Measurements from ENCODE around the gene TBCCD1. TPM values are rescaled to one million over a fixed set of nuclear protein-coding genes. Genes with fewer than 3 reads are reported as not detected.

The TBCCD1 gene
- total and polyA plus RNA-seq, 2 donors from 2014 or later, result 6.2 to 13.3 TPM

DNA sequence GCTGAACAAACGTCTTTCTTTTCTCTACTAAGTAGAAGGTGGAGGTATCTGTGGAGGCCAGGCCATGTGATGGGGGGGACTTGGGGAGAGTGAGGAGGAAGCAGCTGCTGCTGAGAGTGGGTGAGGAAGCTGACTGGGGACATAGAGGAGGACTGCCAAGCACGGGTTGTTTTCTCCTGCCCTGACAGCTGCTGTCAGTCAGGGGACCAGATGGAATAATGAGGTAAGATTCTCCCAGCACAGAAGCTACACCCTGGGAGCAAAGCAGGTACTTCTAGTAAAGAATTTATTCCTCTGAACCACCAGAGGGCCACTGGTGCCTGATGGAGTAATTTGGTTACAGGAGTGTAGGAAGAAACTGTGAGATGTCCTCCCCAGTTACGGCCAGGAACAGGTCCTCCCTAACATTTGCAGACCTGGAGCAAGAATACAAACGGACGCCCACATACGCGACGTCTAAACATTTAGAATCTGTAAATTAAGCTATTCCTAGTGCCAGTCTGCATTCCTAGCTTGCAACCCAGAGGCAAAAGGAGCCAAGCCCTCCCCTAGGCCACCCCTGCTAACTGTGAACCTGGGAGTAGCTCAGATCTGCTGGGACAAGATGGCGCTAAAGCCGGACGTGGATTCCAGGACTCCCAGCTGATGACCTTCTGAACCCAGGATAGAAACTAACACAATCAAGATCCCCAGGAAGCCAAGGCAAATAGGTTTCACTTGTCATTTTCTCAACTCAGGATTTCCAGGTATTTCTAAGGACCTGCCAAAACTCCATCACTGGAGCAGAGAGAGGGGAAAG, 37.7 kb downstream of the TBCCD1 start:
- intact Hi-C loops (cut with DNase I), result no loop called here
- no peak overlapping the region for H3K4me3 ChIP-seq (ENCODE audit: low read length in 3 of 3)
- TF ChIP-seq, protein P1, sequence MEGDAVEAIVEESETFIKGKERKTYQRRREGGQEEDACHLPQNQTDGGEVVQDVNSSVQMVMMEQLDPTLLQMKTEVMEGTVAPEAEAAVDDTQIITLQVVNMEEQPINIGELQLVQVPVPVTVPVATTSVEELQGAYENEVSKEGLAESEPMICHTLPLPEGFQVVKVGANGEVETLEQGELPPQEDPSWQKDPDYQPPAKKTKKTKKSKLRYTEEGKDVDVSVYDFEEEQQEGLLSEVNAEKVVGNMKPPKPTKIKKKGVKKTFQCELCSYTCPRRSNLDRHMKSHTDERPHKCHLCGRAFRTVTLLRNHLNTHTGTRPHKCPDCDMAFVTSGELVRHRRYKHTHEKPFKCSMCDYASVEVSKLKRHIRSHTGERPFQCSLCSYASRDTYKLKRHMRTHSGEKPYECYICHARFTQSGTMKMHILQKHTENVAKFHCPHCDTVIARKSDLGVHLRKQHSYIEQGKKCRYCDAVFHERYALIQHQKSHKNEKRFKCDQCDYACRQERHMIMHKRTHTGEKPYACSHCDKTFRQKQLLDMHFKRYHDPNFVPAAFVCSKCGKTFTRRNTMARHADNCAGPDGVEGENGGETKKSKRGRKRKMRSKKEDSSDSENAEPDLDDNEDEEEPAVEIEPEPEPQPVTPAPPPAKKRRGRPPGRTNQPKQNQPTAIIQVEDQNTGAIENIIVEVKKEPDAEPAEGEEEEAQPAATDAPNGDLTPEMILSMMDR (IDR thresholded peaks at IDR 0.05; ENCODE audit: borderline replicate concordance, extremely low read depth, insufficient read depth), result no peak
- H3K4me1 ChIP-seq (ENCODE audit: control insufficient read depth in 2 of 3, insufficient read depth in 2 of 3, low read depth in 1 of 3, low read length in 3 of 3), result peaks cover 0 to 2% (median 0%) of the 10 kb centered on the region in 3 donors
- H3K27ac ChIP-seq (ENCODE audit: low read depth in 2 of 2, low read length in 2 of 2), result no peak overlapping the region
- H3K9ac ChIP-seq (ENCODE audit: low read length in 3 of 3), result no peak overlapping the region
- no peaks in the 10 kb centered on the region for H3K27me3 ChIP-seq (ENCODE audit: control insufficient read depth, insufficient read depth, low read length)
- DNase-seq (no peak), FAIRE-seq (no peak)
- H3K36me3 ChIP-seq (ENCODE audit: control insufficient read depth in 2 of 3, insufficient read depth in 3 of 3, low read length in 3 of 3), result no peaks in the 10 kb centered on the region
- no peaks in the 10 kb centered on the region for H3K9me3 ChIP-seq (ENCODE audit: control insufficient read depth in 2 of 3, insufficient read depth in 1 of 3, low read length in 3 of 3)

DNA sequence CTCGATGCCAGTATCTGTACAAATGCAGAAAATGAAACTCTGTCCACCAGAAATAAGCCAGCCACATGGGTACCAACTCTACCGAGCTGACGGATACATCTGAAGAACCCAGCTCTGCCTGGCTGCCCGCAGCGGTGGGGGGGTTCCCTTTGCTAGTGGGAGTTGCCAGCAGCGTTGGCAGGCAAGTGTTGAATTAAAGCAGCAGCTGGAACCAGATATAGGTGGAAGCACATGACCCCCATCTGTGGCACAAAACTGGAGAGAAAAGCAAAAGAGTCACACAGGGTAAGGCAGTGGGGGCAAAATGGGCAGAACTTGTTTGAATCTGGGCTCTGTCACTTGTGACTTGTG, 40.9 kb downstream of the TBCCD1 start:
- peaks cover 0 to 3% (median 0%) of the 10 kb centered on the region in 3 donors for H3K4me1 ChIP-seq (ENCODE audit: control insufficient read depth in 2 of 3, insufficient read depth in 2 of 3, low read depth in 1 of 3, low read length in 3 of 3)
- no peaks in the 10 kb centered on the region for H3K36me3 ChIP-seq (ENCODE audit: control insufficient read depth in 2 of 3, insufficient read depth in 3 of 3, low read length in 3 of 3)
- no peak overlapping the region for H3K27ac ChIP-seq (ENCODE audit: low read depth in 2 of 2, low read length in 2 of 2)
- no peaks in the 10 kb centered on the region for H3K9me3 ChIP-seq (ENCODE audit: control insufficient read depth in 2 of 3, insufficient read depth in 1 of 3, low read length in 3 of 3)
- H3K9ac ChIP-seq (ENCODE audit: low read length in 3 of 3), result no peak overlapping the region
- TF ChIP-seq, protein P1 (IDR thresholded peaks at IDR 0.05; ENCODE audit: borderline replicate concordance, extremely low read depth, insufficient read depth), result no peak
- FAIRE-seq (no peak), DNase-seq (peak in 4 of 5 donors; percentile 79 to 85 (median 80))
- no peaks in the 10 kb centered on the region for H3K27me3 ChIP-seq (ENCODE audit: control insufficient read depth, insufficient read depth, low read length)
- intact Hi-C loops (cut with DNase I), result no loop called here
- H3K4me3 ChIP-seq (ENCODE audit: low read length in 3 of 3), result no peak overlapping the region

DNA sequence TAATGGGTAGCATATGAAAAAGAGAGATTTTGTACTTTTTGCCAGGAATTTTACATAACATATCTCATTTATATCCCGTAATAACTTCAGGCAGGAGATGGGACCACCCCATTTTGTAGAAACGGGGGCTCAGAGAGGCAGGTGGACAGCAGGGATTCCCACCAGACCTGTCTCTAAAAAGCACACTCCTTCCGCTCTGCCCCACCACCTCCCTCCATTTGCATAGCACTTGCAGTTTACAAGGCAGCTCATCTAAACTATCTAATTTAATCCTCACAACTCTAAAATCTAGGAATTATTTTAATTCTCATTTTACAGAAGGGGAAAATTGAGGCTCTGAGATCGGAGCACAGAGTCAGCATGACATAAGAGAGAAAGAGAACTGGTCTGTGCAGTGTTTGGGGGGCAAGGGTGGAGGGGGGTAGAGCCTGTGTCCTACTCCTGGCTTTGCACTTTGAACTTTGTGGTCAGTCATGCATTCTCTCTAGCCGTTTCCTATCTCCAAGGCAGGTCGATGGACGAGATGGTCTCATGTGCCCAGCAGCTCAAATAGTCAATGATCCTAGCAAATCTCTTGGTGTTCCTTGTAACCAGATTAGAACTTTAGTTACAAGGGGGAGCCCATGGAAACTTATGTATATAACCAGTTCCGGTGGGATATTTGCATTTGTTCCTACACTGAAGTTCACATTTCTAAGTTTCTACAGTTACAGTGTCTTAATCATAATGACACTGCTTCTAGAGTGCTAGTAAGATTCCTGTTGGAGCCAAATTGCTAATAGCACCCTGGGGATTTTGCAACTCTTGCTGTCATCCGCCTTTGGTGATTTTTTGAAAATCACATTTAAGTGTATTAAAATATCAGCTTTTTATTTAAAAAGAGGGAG, 41.5 kb downstream of the TBCCD1 start:
- no peaks in the 10 kb centered on the region for H3K36me3 ChIP-seq (ENCODE audit: control insufficient read depth in 2 of 3, insufficient read depth in 3 of 3, low read length in 3 of 3)
- no peaks in the 10 kb centered on the region for H3K9me3 ChIP-seq (ENCODE audit: control insufficient read depth in 2 of 3, insufficient read depth in 1 of 3, low read length in 3 of 3)
- peaks cover 0 to 4% (median 0%) of the 10 kb centered on the region in 3 donors for H3K4me1 ChIP-seq (ENCODE audit: control insufficient read depth in 2 of 3, insufficient read depth in 2 of 3, low read depth in 1 of 3, low read length in 3 of 3)
- intact Hi-C loops (cut with DNase I), result no loop called here
- TF ChIP-seq, protein P1 (IDR thresholded peaks at IDR 0.05; ENCODE audit: borderline replicate concordance, extremely low read depth, insufficient read depth), result no peak
- H3K9ac ChIP-seq (ENCODE audit: low read length in 3 of 3), result no peak overlapping the region
- H3K27me3 ChIP-seq (ENCODE audit: control insufficient read depth, insufficient read depth, low read length), result no peaks in the 10 kb centered on the region
- no peak overlapping the region for H3K27ac ChIP-seq (ENCODE audit: low read depth in 2 of 2, low read length in 2 of 2)
- FAIRE-seq (no peak), DNase-seq (peak in 1 of 5 donors; percentile 25)
- no peak overlapping the region for H3K4me3 ChIP-seq (ENCODE audit: low read length in 3 of 3)
